Activated effector memory CD4-positive, alpha-beta T cell treated with anti-CD3 and anti-CD28 coated beads, Interleukin-2, amount 50 U/mL, for 16 hours (primary cell): Measurements from ENCODE around the gene AKT1.
"Not testable (repeated sequence)": the region's sequence is repeated elsewhere in the genome, so short reads cannot be mapped to it uniquely, and the experiment has no call there.

Source experiments
- DNase-seq: peaks from one replicate; pipeline ENCODE4 v3.0.0-alpha.2; 2020

Gene AKT1

GRCh38 chr14:104751539-104752422, 43.8 kb downstream of the AKT1 start:
- DNase-seq: no peak

DNA sequence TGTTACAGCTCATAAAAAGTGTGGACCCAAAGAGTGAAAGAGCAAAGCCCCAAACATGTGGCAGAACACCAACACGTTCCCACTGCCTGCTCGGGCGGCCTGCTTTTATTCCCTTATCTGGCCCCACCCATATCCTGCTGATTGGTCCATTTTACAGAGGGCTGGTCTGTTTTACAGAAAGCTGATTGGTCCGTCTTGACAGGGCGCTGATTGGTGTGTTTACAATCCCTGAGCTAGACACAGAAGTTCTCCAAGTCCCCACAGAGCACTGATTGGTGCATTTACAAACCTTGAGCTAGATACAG, 44.8 kb downstream of the AKT1 start:
- not testable (repeated sequence) for DNase-seq

GRCh38 chr14:104750056-104750752, 45.3 kb downstream of the AKT1 start:
- DNase-seq: no peak

DNA sequence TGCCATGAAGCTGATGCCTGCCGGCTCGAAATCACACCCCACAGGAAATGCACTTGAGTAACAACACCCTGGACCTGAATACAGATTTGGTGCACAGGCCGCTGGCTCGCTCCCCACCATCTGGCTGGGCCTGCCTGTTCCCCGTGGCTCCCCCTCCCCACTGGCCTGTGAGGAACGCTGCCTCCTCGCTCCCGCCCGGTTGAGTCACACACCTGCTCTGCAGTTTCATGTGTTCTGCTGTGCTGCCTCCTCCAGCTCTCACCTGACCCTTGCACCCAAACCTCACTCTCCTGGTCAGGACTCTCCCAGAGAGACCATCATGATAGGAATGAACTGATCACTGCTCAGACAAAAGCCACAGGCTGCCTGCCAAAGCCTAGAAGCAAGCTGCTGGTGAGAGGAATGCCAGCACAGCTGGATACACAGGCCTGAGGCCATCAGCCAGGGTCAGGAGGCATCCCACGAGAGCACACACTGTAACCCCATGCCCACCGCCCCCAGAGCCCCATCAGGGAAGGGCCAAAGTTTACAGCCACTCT, 46.4 kb downstream of the AKT1 start:
- DNase-seq: no peak

DNA sequence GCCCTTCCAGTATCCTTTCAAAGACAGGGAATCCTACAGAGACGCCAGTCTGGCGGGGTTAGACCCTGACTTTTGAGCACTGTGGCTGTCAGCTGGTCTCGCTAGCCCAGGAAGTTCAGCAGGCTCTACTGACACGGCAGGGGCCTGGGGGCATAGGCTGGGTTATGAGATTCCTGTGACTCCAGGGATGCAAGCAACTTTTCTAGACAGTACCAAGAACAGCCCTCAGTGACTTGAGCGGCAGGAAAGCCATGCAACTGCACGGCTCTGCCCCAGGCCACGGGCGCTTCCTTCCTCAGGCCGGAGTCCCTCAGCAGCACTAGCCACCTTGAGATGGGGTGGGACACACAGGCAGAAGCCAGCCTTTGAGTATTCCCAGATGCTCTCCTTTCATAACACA, 47.7 kb downstream of the AKT1 start:
- DNase-seq: no peak

DNA sequence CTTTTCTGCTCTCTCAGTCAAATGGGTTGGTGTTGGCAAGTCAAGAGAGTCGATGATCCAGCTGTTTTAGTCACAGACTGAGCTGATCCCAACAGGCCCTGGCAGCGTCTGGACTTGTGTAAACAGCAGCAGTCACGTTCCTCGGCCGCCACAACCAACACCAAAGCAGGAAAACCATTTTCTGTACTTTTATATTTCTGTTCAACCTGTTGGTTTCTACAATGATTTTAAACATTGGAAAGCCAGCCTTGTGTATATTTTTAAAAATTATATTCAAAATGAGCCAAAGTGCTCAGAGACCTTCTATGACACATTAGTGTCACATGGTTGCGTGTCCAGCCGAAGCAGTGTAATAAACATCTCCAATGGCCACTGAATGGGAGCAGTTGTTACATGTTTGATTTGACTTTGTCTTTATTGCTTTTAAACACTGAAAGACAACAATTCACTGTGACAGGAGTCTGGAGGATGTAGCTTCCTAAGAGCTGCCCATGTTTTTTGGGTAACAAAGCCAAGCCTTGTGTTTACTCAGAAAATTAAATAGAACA, 48.5 kb downstream of the AKT1 start:
- no peak for DNase-seq

DNA sequence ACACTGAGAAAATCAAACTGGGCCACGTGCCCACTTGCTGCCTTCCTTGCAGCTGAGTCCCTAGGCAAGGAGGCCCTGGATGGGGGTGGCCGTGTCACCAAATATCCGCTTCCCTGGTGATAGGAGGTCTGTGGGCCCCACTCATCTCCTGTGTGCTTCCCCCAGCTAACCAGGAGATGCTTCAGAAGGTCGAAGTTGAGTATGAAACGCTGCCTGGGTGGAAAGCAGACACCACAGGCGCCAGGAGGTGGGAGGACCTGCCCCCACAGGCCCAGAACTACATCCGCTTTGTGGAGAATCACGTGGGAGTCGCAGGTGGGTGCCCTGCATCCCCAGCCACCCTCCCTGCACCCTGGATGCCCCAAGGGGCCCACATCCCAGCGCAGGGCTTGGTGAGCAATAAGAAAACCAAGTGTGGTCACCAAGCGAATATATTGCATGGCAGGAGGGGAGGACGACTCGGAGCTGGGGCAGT, 49.4 kb downstream of the AKT1 start:
- DNase-seq: peak; percentile 73

GRCh38 chr14:104745431-104745830, 50.1 kb downstream of the AKT1 start:
- DNase-seq: no peak

GRCh38 chr14:104744484-104744883, 51.1 kb downstream of the AKT1 start:
- DNase-seq: no peak

- DNase-seq: no peak
These were observed 51.8 kb downstream of the AKT1 start for GRCh38 chr14:104743461-104744380.

DNA sequence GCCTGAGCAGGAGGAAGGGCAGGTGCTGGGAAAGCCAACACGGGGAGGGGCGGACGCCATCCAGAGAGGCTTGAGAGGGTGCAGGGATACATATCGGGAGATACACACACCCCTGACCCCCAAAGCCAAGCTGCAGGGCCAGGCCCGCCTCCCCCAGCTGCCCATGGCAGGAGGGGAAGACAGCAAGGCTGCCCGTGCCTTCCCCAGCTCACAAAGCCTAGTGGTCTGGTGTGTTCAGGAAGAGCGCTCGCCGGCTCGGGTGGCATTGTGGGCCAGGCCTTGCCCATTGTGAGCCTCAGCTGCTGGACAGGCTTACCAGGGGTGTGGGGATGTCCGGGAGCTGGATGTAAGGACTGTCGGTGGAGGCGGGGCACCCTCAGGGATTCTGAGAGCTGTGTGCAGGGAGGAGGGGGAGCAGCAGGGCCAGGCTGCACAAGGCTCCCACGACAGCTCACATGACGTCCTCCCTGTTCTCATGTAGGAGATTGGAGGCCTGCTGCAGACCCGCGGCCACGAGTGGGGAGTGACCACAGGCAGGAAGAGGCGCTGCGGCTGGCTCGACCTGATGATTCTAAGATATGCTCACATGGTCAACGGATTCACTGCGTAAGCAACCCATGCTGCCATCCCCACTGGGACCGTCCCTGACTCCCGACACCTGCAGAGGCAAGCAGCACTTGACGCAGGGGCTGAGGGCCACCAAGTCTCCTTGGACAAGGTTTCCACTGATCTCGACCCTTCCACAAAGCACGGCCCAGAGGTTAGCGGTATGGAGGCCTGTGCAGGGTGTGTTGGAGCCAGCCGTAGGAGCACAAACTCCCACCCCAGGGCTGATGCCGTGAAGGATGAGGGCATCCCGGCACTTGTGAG, 52.7 kb downstream of the AKT1 start:
- no peak for DNase-seq

DNA sequence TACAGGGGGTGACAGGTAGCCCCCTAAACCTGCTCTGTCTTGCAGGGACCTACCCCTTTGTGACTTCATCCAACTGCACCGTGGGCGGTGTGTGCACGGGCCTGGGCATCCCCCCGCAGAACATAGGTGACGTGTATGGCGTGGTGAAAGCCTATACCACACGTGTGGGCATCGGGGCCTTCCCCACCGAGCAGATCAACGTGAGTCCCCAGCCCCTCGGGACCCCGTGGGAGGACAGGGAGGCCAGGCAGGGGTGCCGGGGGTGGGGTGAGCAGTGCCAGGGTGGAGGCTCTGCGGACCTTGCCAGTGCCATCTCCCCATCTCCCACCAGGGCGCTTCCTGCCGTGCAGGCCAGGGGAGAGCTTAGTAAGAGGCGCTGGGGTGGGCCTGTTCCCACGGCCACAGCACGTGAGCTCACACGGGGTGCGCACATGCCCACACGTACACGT, 53.7 kb downstream of the AKT1 start:
- DNase-seq: no peak

DNA sequence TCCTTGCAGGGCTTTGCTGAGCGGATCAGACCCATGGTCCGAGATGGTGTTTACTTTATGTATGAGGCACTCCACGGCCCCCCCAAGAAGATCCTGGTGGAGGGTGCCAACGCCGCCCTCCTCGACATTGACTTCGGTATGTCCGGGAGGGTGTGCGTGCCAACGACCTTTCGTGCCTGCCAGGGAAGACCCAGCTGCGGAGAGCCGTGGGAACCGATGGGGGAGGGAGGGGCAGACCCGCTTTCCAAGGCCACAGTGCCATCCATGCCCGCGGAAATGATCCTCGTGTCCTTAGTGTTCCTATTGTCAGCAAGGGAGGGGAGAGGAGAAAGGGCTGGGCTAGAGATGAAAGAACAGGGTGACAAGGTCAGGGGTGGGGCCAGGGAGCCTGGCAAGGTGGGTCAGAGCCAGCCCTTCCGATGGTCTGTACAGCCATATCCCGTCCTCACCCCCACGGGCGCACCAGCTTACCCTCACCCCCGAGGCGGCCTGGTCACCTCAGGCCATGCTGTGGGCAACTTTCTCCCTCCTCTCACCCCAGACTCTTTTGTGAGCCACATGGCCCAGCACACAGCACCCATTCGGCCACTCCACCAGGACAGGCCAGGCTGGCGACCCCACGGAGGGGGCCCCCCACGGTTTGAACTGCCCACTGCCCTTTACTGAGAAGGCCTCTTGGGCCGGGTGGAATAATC, 54.3 kb downstream of the AKT1 start:
- no peak for DNase-seq

GRCh38 chr14:104739546-104740516, 55.7 kb downstream of the AKT1 start:
- DNase-seq: no peak

GRCh38 chr14:104739026-104739425, 56.5 kb downstream of the AKT1 start:
- DNase-seq: no peak

GRCh38 chr14:104738375-104739019, 57.1 kb downstream of the AKT1 start:
- no peak for DNase-seq

GRCh38 chr14:104735830-104736642, 59.5 kb downstream of the AKT1 start:
- no peak for DNase-seq
